Right lobe of liver (tissue), 6 donors: ENCODE results near the gene TSR3. TPM values are rescaled to one million over a fixed set of nuclear protein-coding genes. Genes with fewer than 3 reads are reported as not detected.

ENCODE experiments used
- ATAC-seq, 4 donors: fragments of 200-7000 bp; cut with Tn5 transposase; one replicate each; pipeline ENCODE4 v1.9.1; 2020; ENCODE audit warnings: mild to moderate bottlenecking in 4 of 4, moderate library complexity in 4 of 4
- DNase-seq, 3 donors: peaks; one replicate each; pipeline ENCODE4 v3.0.0-alpha.2; 2020
- H3K27ac ChIP-seq, 3 donors: fragments of 200-600 bp; one replicate each; pipeline ENCODE4 v1.8.0; 2022
- H3K27me3 ChIP-seq, 2 donors: fragments of 200-600 bp; one replicate each; pipeline ENCODE4 v1.8.0; 2022
- H3K36me3 ChIP-seq, 4 donors: fragments of 200-600 bp; sonication (generic) in 1 of 4; one replicate each; pipeline versions ENCODE4 v1.5.1 to v1.8.0; 2017 to 2022; ENCODE audit warnings: control low read depth in 1 of 4
- H3K4me1 ChIP-seq, 4 donors: fragments of 200-600 bp; sonication (generic) in 1 of 4; one replicate each; pipeline versions ENCODE4 v1.5.1 to v1.8.0; 2017 to 2022; ENCODE audit warnings: control low read depth in 1 of 4
- H3K4me3 ChIP-seq, 3 donors: fragments of 200-600 bp; one replicate each; pipeline ENCODE4 v1.8.0; 2022
- H3K9me3 ChIP-seq, 4 donors: fragments of 200-600 bp; sonication (generic) in 1 of 4; one replicate each; pipeline versions ENCODE4 v1.5.1 to v1.8.0; 2017 to 2022; ENCODE audit warnings: control low read depth in 1 of 4
- CTCF ChIP-seq, 4 donors: fragments of 200-600 bp in 3 of 4; fragments of 450-650 bp in 1 of 4; IDR thresholded peaks; one replicate each; pipeline versions ENCODE4 v1.5.1 to v1.8.0; 2016 to 2022; ENCODE audit warnings: antibody characterized with exemption in 4 of 4, mild to moderate bottlenecking in 2 of 4
- POLR2A ChIP-seq: fragments of 450-650 bp; IDR thresholded peaks from one replicate; pipeline ENCODE4 v1.6.1; 2017; ENCODE audit warnings: antibody characterized with exemption, mild to moderate bottlenecking
- WGBS: methylation state at CpG from one replicate; pipeline ENCODE4 v1.1.6; 2018; ENCODE audit warnings: low coverage, low lambda C conversion rate; ENCODE audit not compliant: insufficient coverage; ENCODE audit errors: missing lambda C conversion rate; 5-methylcytosine and 5-hydroxymethylcytosine counted together
- intact Hi-C, 2 donors: fragments of 100-400 bp; cut with DNase I; formaldehyde crosslinking; loops; one replicate each; pipeline versions ENCODE4 v1.11.2 to v1.14.1; 2022
- total RNA-seq, 6 experiments: library from RNA; depleted of rRNA in 2 of 6; stranded (reverse); fragments of >200 nt in 2 of 6; fragmentation: NEBNext Ultra II Directional in 3 of 6; extraction: Animal tissue kit (Norgen Biotek cat#: 25700) in 3 of 6; gene quantifications; one replicate each; pipeline versions ENCODE4 v1.1.0 to v1.2.4, GENCODE V29; 2016 to 2023
- donor health status: DM: no; HTN: yes; CAD: no.
- donor health status: DM: no; HTN: no; CAD: no.
- donor health status: DM: no; HTN: no; CAD: no.
- donor health status: DM: no; HTN: yes; CAD: no.
- donor health status: DM: no; HTN: yes; CAD: no.

TSR3 gene
- total RNA-seq, 6 experiments from 2014 or later: 20.7 to 66.5 (median 24.5) TPM

DNA sequence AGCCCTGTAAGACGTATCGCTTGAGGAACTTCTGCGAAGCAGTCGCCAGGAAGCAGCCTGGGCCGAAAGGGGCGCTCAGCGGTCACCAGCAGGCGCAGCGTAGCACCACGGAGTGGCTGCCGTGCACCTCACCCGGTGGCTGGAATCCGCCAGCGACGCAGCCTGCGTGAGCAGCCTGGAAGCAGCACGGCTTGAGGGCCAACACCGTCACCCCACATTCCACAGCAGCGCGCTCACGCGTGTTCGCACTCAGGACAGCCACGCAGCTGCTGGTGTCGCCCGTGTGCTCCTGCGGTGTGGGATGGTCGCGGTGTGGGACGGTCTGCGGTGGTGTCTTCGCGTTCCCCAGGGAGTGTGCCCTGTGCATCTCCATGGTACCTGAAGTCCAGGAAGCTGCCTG, 32.6 kb downstream of the TSR3 start:
- H3K9me3 ChIP-seq: no peaks in the 10 kb centered on the region
- no peak for ATAC-seq
- no peaks in the 10 kb centered on the region for H3K27me3 ChIP-seq
- 94% methylated on average over 14 of the region's 33 CpGs for WGBS
- no peak for TF ChIP-seq CTCF (IDR thresholded peaks at IDR 0.05)
- TF ChIP-seq POLR2A: no peak
- no peak overlapping the region for H3K27ac ChIP-seq
- peaks cover 0 to 89% (median 40%) of the 10 kb centered on the region in 4 donors for H3K36me3 ChIP-seq
- H3K4me1 ChIP-seq: no peaks in the 10 kb centered on the region
- intact Hi-C loops: no loop called here
- no peak overlapping the region for H3K4me3 ChIP-seq
- no peak for DNase-seq

- H3K4me3 ChIP-seq: no peak overlapping the region
- intact Hi-C loops: no loop called here
- no peaks in the 10 kb centered on the region for H3K27me3 ChIP-seq
- 61% methylated on average over 5 of the region's 9 CpGs for WGBS
- no peaks in the 10 kb centered on the region for H3K4me1 ChIP-seq
- TF ChIP-seq CTCF (IDR thresholded peaks at IDR 0.05) (no peak), POLR2A (no peak)
- H3K9me3 ChIP-seq: no peaks in the 10 kb centered on the region
- peaks cover 0 to 86% (median 40%) of the 10 kb centered on the region in 4 donors for H3K36me3 ChIP-seq
- H3K27ac ChIP-seq: no peak overlapping the region
- ATAC-seq (no peak), DNase-seq (no peak)
These were observed 33.5 kb downstream of the TSR3 start for GRCh38 chr16:1318268-1318545.

DNA sequence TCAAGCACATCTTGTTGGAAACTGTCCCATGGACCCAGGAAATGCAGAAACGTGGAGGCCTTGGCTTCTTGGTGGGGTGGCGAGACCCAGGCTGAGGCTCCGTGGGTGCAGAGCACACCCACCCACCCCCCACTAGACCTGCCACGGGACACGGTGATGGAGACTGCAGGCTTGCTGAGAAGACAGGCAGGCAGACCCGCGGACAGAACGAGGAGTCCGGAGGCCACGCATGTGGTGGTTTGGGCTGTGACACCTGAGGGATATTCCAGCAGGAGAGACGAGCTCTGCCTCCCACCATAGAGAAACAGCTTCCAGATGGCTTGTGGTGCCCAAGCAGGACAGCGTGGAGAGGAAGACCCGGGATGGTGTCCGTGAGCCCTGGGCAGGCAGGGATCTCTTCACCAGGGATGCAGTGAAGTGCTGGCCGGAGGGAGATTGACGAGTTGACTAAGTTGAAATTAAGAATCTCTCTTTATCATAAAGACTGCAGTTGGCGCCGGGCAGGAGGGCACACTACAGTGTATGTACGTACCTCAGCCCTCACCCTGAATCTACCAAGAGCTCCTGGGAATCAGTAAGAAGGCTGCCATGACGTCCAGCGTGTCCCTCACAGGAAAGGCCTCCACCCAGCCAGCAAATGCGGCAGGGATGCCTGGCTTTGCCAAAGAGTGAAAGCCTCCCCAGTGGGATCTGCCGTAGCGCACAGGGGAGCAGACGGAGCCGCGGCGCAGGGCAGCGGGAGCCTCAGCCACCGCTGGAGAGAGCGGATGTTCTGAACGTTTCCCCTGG, 34.0 kb downstream of the TSR3 start:
- TF ChIP-seq POLR2A: no peak
- TF ChIP-seq CTCF (IDR thresholded peaks at IDR 0.05): no peak
- peaks cover 0 to 84% (median 40%) of the 10 kb centered on the region in 4 donors for H3K36me3 ChIP-seq
- H3K27ac ChIP-seq: no peak overlapping the region
- 93% methylated on average over 17 of the region's 32 CpGs for WGBS
- no peak overlapping the region for H3K4me3 ChIP-seq
- no peaks in the 10 kb centered on the region for H3K9me3 ChIP-seq
- no peaks in the 10 kb centered on the region for H3K4me1 ChIP-seq
- no peaks in the 10 kb centered on the region for H3K27me3 ChIP-seq
- ATAC-seq (no peak), DNase-seq (no peak)
- intact Hi-C loops: no loop called here

- Histone ChIP-seq H3K27ac (no peak overlapping the region), H3K27me3 (no peaks in the 10 kb centered on the region), H3K4me1 (peaks cover 0 to 16% (median 8%) of the 10 kb centered on the region in 4 donors), H3K4me3 (no peak overlapping the region), H3K9me3 (no peaks in the 10 kb centered on the region), H3K36me3 (peaks cover 0 to 77% (median 39%) of the 10 kb centered on the region in 4 donors)
- ATAC-seq (no peak), DNase-seq (no peak)
- intact Hi-C loops: no loop called here
- WGBS: no CpG with 5 or more reads among the region's 14 CpGs
- TF ChIP-seq POLR2A (no peak), CTCF (IDR thresholded peaks at IDR 0.05) (no peak)
These were observed 35.7 kb downstream of the TSR3 start for GRCh38 chr16:1316033-1316405.
